Mucosa of stomach (tissue), 1 donor: ENCODE data around the gene BHLHA9.

Experiments
- H3K27me3 ChIP-seq: one replicate; pipeline ENCODE4 v1.7.0; 2013; ENCODE audit warnings: mild to moderate bottlenecking, low read length; ENCODE audit not compliant: control insufficient read depth, insufficient read depth
- H3K36me3 ChIP-seq: one replicate; pipeline ENCODE4 v1.7.0; 2013; ENCODE audit warnings: low read length; ENCODE audit not compliant: control insufficient read depth, insufficient read depth
- H3K4me1 ChIP-seq: one replicate; pipeline ENCODE4 v1.7.0; 2013; ENCODE audit warnings: mild to moderate bottlenecking, low read length; ENCODE audit not compliant: control insufficient read depth, insufficient read depth
- H3K4me3 ChIP-seq: one replicate; pipeline ENCODE4 v1.7.0; 2013; ENCODE audit warnings: low read length
- H3K9ac ChIP-seq: one replicate; pipeline ENCODE4 v1.7.0; 2013; ENCODE audit warnings: mild to moderate bottlenecking, low read length, moderate library complexity
- H3K9me3 ChIP-seq: one replicate; pipeline ENCODE4 v1.7.0; 2013; ENCODE audit warnings: mild to moderate bottlenecking, low read length, moderate library complexity; ENCODE audit not compliant: control insufficient read depth
- donor health status: Pancreatic carcinoma.

BHLHA9 gene

GRCh38 chr17:1270210-1271029 lies at the start of gene BHLHA9:
Gene BHLHA9 (plus strand): TSS chr17:1270444. CDS start chr17:1270564, 120 bp downstream.
- H3K4me3 ChIP-seq = no peak within 1 kb of the TSS
- no peaks in the 10 kb centered on the region for H3K36me3 ChIP-seq
- H3K27me3 ChIP-seq = peaks cover 49% of the 10 kb centered on the region
- peaks cover 5% of the 10 kb centered on the region for H3K4me1 ChIP-seq
- H3K9ac ChIP-seq = no peak within 1 kb of the TSS
- no peaks in the 10 kb centered on the region for H3K9me3 ChIP-seq

DNA sequence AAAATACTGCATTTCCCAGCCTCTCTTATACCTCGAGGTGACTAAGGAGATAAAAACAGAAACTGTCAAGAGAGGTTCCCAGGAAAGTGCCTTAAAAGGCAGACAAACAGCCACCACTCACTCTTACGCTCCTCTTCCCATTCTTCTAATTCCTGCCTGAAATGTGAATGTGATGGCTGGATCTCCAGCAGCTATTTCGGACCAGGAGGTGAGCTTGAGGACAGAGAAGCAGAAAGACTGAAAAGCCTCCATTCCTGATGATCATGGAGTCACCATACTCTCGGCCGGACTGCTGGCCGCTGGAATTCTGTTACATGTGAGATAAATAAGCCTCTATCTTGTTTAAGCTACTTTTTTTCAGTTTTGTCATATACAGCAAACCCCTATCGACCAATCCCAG lies 49.0 kb upstream of the BHLHA9 start:
- no peaks in the 10 kb centered on the region for H3K4me1 ChIP-seq
- H3K9me3 ChIP-seq = no peaks in the 10 kb centered on the region
- H3K9ac ChIP-seq = no peak overlapping the region
- H3K27me3 ChIP-seq = peaks cover 37% of the 10 kb centered on the region
- H3K4me3 ChIP-seq = no peak overlapping the region
- no peaks in the 10 kb centered on the region for H3K36me3 ChIP-seq

- no peaks in the 10 kb centered on the region for H3K36me3 ChIP-seq
These were observed 47.9 kb upstream of the BHLHA9 start for GRCh38 chr17:1222321-1222720.

GRCh38 chr17:1223662-1224061 lies 46.6 kb upstream of the BHLHA9 start:
- Histone ChIP-seq H3K27me3 (peaks cover 45% of the 10 kb centered on the region), H3K9ac (no peak overlapping the region), H3K4me3 (no peak overlapping the region), H3K9me3 (no peaks in the 10 kb centered on the region), H3K36me3 (no peaks in the 10 kb centered on the region), H3K4me1 (no peaks in the 10 kb centered on the region)

More at GRCh38 chr17:1222321-1222720, 47.9 kb upstream of the BHLHA9 start:
- Histone ChIP-seq H3K4me1 (no peaks in the 10 kb centered on the region), H3K27me3 (peaks cover 37% of the 10 kb centered on the region), H3K4me3 (no peak overlapping the region), H3K9ac (no peak overlapping the region), H3K9me3 (no peaks in the 10 kb centered on the region)

DNA sequence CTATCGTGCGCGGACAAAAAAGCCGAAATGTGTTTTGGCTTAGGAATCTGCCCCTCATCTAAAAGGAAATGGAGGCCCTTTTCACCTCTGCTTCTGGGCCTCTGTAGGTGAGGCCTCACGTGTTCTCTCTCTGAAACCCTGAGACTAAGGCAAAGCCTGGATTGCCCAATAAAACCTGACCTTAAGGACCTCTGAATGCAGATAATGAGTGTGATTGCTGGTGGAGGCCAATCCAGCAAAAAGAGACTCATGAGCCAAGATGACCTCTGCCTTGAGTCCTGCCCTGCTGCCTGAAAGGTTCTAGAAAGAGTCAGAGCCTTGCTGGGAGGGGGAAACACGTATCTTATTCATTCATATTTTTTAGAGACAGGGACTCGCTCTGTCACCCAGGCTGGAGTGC lies 45.9 kb upstream of the BHLHA9 start:
- no peaks in the 10 kb centered on the region for H3K9me3 ChIP-seq

DNA sequence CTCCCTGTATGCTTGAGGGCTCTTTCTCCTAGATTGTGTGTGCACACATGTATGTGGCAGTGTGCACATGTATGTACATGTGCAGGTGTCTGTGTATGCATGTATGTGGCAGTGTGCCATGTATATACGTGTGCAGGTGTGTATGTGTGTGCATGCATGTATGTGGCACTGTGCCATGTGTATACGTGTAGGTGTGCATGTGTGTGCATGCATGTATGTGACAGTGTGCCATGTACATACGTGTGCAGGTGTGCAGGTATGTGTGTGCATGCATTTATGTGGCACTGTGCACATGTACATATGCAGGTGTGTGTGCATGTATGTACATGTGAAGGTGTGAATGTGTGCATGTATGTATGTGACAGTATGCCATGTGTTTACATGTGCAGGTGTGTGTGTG lies 43.9 kb upstream of the BHLHA9 start:
- H3K36me3 ChIP-seq = no peaks in the 10 kb centered on the region
- no peak overlapping the region for H3K4me3 ChIP-seq
- H3K27me3 ChIP-seq = peaks cover 53% of the 10 kb centered on the region
- no peaks in the 10 kb centered on the region for H3K9me3 ChIP-seq
- no peak overlapping the region for H3K9ac ChIP-seq
- H3K4me1 ChIP-seq = no peaks in the 10 kb centered on the region

More for the DNA sequence above, 45.9 kb upstream of the BHLHA9 start:
- no peak overlapping the region for H3K9ac ChIP-seq
- H3K27me3 ChIP-seq = peaks cover 52% of the 10 kb centered on the region
- H3K4me3 ChIP-seq = no peak overlapping the region
- no peaks in the 10 kb centered on the region for H3K4me1 ChIP-seq
- no peaks in the 10 kb centered on the region for H3K36me3 ChIP-seq

DNA sequence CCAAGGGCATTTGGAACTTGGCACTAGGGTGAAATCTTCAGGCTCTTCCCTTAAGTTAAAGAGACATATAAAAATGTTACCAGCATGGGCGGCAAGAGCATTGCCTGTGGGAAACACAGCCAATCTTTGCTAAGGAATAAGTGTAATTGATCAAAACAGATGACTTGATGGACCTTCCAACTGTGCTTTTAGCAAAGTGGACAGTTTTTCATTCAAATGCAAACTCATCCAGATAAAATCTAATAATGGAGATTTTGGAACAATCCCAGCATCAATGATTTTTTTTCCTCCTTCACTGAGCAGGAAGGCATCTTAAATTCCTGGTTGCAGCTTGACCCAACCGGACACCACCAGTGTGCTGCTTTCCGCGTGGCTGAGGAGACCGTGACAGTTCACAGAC lies 42.9 kb upstream of the BHLHA9 start:
- no peak overlapping the region for H3K9ac ChIP-seq
- H3K9me3 ChIP-seq = no peaks in the 10 kb centered on the region
- peaks cover 64% of the 10 kb centered on the region for H3K27me3 ChIP-seq
- no peaks in the 10 kb centered on the region for H3K36me3 ChIP-seq
- H3K4me3 ChIP-seq = no peak overlapping the region
- H3K4me1 ChIP-seq = no peaks in the 10 kb centered on the region

- Histone ChIP-seq H3K4me1 (no peaks in the 10 kb centered on the region), H3K36me3 (no peaks in the 10 kb centered on the region), H3K4me3 (no peak overlapping the region), H3K9me3 (no peaks in the 10 kb centered on the region), H3K27me3 (peaks cover 68% of the 10 kb centered on the region), H3K9ac (no peak overlapping the region)
These were observed 42.1 kb upstream of the BHLHA9 start for GRCh38 chr17:1227917-1228780.

GRCh38 chr17:1228781-1229348 lies 41.4 kb upstream of the BHLHA9 start:
- Histone ChIP-seq H3K4me1 (no peaks in the 10 kb centered on the region), H3K9me3 (no peaks in the 10 kb centered on the region), H3K4me3 (no peak overlapping the region), H3K27me3 (peaks cover 68% of the 10 kb centered on the region), H3K36me3 (no peaks in the 10 kb centered on the region), H3K9ac (no peak overlapping the region)

DNA sequence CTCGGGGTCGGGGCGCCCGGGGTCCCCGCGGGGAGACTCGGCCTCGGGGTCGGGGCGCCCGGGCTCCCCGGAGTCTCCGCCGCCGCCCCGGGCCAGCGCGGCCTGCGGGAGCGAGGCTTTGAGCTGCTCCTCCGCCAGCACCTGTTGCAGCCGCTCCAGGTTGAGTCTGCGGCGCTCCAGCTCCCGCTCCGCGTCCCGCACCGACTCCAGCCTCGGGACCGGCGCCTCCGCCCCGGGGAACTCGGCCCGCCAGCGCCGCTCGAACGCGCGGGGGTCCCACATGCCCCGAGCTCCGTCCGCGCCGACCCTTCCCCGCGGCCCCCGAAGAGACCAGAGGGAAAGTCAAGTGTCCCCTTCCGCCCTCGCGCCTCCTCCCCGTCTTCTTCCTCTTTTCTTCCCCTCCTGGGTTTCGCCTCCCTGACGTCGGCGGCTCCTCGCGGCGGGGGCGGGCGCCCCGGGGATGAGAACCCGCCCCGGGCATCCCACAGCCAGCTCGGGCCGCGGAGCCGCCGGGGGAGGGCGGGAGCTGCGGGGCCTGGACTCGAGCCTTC lies 40.8 kb upstream of the BHLHA9 start:
- Histone ChIP-seq H3K4me3 (no peak overlapping the region), H3K36me3 (no peaks in the 10 kb centered on the region), H3K27me3 (peaks cover 66% of the 10 kb centered on the region), H3K9me3 (no peaks in the 10 kb centered on the region), H3K9ac (no peak overlapping the region), H3K4me1 (no peaks in the 10 kb centered on the region)

- no peaks in the 10 kb centered on the region for H3K36me3 ChIP-seq
- H3K9ac ChIP-seq = no peak overlapping the region
- H3K27me3 ChIP-seq = peaks cover 65% of the 10 kb centered on the region
- no peaks in the 10 kb centered on the region for H3K9me3 ChIP-seq
- H3K4me1 ChIP-seq = no peaks in the 10 kb centered on the region
- H3K4me3 ChIP-seq = no peak overlapping the region
These were observed 40.2 kb upstream of the BHLHA9 start for GRCh38 chr17:1229900-1230501.
